Measurements from ENCODE around the gene HSD11B2.
"Not testable (repeated sequence)": the region's sequence is repeated elsewhere in the genome, so short reads cannot be mapped to it uniquely, and the experiment has no call there.

The HSD11B2 gene

DNA sequence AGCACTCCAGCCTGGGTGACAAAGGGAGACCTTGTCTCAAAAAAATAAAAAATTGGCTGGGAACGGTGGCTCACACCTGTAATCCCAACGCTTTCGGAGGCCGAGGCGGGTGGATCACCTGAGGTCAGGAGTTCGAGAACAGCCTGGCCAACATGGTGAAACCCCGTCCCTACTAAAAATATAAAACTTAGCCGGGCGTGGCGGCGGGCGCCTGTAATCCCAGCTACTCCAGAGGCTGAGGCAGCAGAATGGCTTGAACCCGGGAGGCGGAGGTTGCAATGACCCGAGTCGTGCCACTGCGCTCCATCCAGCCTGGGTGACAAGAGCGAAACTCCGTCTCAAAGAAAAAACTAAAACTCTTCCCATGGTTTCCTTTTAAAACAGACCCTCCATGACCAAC is 15.5 kb upstream of the HSD11B2 start:
- DNase-seq (ENCODE audit: low read depth): not testable (repeated sequence)

DNA sequence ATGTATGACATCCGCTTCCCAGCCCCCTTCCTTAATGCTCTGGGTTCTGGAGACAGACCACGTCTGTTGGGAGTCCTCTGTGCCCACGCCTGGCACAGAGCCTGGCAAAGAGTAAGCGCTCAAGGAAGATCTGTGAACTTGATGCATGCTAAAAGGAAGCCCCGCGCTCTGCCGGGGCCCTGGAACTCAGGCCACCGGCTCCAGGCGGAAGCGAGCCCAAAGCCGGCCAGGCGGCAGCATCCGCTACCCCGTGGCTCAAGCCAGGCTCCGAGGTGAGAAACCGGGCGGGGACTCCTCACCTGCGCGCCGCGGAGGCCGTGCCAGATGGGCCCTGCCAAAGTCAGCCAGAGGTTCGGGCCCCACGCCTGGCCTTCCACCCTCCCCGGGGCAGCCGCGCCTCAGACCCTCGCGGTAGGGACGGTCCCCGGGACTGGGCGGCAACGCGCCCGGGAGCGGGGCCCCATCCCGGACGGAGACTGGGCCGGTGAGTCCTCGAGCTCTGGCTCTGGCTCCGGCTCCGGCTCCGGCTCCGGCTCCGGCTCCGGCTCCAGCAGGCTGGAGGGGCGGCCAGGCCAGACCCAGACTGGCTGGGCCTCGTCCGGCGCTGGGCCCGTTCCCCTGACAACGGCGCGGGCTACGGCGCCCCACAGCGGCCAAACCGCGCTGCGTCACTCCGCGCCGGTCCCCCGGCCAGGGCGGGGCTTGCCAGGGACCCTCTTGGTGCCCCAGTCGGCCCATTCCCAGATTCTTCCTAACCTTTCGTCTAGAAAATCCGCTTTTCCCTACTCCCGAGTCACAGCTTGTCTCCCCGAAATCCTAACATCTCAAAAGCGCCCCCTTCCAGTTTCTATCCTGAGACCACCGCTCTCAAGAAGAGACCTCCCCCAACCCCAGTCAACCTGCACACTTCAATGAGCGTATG is 14.8 kb upstream of the HSD11B2 start, which contains the start of gene ZDHHC1:
Gene ZDHHC1 (minus strand): TSS at position 606 of the 922 bp plus-strand sequence. CDS start 8,702 bp downstream, outside the sequence.
- DNase-seq (ENCODE audit: low read depth): no peak

DNA sequence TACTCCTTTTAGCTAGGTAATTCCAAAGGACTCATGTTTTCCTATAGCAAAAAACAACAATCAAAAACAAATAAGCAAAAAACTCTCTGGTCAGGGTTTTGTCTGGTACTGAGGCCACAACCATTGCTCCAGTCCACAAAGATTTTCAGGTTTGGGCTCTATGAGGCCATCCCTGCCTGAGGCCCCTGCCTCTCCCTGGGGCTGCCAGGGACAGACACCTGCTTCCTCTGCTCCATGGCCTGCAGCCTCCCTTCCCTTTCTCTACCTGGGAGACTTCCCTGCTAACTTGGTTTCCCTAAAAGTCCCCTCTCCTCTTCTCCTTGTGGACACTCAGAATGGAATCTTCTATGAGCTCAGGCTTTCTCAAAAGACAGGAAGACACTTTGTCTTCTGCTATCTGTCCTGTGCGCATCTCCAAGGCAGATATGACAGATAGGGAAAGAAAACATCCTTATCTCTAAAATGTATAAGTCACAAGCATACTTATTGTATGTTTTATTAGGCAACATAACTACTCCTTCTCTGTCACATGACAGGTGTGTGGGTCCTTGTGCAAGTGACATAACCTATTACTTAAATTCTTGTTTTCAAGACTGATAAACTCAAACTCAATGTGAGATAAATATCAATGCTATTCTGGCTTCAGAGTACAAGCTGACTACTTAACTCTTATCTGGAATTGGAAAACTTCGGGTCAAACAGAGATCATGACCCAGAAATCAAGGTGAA is 13.4 kb upstream of the HSD11B2 start:
- DNase-seq (ENCODE audit: low read depth): no peak

DNA sequence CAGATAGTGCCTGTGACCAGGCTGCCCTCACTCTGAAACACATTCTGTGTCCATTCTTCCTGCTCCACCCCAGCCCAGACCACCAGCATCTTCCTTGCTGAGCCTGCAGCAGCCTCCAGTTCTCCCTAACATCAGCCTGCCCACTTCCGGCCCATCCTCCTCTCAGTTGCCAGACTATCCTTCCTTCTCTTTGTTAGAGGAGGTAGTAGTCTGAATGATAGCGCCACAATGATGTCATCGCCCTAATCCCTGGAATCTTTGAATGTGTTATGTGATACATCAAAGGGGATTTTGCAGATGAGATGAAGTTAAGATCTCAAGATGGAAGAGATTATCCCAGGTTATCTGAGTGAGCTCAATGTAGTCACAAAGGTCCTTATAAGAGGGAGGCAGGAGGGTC is 11.4 kb upstream of the HSD11B2 start:
- DNase-seq (ENCODE audit: low read depth): no peak

DNA sequence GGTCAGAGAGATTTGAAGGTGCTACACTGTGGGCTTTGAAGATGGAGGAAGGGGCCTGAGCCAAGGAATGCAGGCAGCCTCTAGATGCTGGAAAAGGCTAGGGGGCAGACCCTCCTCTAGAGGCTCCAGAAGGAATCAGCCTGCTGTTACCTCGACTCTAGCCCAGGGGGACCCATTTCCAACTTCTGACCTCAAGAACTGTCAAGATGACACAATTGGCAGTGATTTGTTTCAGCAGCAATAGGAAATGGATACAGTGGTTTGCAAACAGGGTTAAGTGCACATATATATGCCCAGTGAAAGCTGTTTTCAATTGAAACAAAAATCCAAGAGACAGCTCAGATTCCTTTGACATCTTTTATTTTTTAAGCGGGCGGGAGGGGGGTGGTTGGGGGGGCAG is 11.0 kb upstream of the HSD11B2 start:
- no peak for DNase-seq (ENCODE audit: low read depth)

DNA sequence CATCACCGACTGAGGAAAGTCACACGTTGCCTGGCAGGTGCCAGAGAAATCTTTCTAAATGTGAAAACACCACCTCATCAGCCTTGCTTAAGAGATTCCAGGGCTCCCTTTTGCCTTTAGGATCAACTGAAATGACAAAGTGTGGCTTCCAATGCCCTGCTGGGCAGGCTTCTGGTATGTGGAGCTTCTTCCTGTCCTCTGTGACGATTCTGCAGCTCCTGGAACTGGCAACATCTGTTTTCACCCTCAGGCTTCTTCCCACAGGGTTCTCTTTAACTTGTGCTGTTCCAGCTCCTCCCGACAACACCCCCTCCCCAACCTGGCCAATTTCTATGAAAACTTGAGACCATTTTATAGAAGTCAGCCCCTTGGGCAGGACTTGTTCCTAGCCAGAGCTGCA is 9.9 kb upstream of the HSD11B2 start:
- DNase-seq (ENCODE audit: low read depth): no peak

DNA sequence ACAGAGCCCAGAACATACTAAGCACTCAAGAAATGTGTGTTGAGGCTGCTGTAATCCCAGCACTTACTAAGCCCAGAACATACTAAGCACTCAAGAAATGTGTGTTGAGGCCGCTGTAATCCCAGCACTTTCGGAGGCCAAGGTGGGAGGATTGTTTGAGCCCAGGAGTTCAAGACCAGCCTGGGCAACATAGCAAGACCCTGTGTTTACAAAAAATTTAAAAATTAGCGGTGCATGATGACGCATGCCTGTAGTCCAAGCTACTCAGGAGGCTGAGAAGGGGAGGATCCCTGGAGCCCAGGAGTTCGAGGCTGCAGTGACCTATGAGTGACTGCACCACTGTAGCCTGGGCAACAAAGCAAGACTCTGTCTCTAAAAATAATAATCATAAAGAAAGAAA is 7.9 kb upstream of the HSD11B2 start:
- no peak for DNase-seq (ENCODE audit: low read depth)

DNA sequence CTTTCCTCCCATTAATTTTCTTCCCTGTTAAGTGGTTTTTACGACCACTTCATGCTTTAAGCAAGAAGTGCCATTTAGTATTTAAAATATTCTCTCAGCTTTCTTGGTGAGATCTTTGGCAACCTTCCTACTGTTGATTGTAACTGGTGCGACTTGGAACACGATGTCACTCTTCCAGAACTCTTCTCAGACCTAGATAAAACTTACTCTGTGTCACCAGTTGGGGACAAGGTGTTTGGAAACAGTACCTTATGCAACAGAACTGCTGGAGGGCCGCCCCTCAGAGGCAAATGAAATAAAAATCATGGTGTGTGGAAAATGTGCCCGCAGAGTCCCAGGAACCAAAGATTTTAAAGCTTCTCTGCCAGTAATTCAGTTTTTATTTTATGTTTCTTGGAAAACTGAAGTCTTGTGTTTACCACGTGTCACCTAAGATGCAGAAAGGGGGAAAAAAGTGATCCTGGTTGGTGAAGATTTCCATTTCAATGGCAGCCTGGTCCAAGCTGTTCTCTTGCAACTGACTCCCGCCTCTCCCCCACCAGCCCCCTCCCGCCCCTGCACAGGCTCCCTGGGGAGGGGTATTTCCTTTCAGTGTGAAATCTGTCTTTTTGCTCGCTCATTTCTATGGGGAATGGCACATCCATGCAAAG is 7.2 kb upstream of the HSD11B2 start:
- DNase-seq (ENCODE audit: low read depth): no peak

DNA sequence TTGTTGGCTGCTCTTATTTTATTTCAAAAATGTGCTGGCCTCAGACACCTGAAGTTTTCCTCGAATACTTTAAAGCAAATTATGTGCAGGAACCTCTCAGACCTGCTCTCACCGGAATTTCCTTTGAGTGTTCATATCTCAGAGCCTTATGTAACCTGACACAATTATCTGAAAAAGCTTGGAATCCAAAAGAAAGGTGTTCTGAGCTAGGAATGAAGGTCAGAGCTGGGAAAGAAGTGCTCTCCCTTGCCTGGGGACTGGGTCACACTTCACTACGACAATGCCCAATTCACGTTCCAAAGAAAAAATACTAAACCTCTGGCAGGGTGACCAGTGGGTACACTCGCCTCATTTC is 6.7 kb upstream of the HSD11B2 start:
- no peak for DNase-seq (ENCODE audit: low read depth)

DNA sequence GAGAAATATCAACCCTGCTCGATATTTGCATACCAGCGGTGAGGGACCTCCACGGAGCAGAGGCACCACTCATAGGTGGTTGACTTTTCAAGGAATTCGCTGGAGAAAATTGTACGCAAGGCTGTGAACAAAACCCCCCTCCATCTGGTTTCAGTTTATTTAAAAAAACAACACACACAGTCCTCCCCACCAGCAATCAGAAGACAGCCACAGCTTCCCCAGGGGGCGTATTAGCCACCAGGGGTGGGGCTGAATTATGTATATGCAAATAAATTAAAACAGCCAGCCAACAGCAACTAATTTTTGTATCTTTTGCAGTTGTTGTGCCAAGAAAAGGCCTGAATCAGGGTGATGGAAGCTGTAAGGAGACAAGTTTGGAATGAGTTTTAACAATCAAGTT is 5.9 kb upstream of the HSD11B2 start:
- no peak for DNase-seq (ENCODE audit: low read depth)

DNA sequence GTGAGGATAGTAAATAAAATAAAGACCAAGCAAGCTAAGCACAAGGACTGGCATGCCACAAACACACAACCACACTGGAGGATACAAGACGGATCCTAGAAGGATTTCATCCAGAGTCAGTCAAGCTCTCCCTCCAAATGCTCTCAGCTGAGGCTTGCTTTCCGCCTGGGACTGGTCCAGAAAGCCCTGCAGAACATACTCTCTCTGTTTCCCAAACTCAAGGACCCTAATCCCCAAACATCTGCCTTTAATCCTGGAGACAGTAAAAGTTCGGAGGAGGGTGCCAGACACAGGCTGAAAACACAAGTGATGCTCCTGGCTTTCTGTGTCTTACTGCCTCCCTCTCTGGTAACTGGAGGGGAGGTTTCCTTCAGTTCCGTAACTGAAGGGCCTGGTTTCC is 5.3 kb upstream of the HSD11B2 start:
- no peak for DNase-seq (ENCODE audit: low read depth)

DNA sequence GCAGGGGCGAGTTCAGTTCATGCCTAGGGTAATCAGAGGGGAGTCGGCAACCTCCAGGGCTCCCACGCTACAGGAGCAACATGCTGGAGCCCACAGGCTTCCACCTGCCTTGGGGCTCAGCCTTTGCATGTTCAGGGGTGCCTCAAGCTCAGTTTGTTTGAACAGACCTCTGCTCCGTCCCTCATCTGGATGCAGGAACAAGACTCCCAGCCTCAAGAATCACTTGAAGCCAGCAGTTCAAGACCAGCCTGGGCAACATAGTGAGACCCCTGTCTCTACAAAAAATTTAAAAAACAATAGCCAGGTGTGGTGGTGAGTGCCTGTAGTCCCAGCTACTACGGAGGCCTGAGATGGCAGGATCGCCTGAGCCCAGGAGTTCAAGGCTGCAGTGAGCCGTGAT is 4.9 kb upstream of the HSD11B2 start:
- DNase-seq (ENCODE audit: low read depth): no peak

DNA sequence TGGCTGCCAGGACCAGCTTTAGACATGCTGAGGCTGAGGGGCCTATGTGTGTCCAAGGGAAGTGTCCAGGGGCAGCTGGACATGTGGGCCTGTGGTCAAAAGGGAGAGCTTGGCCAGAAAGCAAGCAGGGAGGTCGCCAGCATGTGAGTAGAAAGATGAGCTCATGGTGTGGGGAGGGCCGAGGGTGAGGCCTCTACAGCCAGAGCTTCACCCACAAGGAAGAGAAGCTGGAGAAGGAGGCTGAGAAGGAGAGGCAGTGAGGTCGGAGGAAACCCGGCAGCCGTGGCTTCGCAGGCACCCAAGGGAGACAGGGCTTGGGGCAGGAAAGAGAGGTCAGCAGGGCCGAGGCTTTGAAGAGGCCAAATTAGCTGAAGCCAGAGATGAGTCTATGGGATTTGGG is 4.0 kb upstream of the HSD11B2 start:
- no peak for DNase-seq (ENCODE audit: low read depth)

DNA sequence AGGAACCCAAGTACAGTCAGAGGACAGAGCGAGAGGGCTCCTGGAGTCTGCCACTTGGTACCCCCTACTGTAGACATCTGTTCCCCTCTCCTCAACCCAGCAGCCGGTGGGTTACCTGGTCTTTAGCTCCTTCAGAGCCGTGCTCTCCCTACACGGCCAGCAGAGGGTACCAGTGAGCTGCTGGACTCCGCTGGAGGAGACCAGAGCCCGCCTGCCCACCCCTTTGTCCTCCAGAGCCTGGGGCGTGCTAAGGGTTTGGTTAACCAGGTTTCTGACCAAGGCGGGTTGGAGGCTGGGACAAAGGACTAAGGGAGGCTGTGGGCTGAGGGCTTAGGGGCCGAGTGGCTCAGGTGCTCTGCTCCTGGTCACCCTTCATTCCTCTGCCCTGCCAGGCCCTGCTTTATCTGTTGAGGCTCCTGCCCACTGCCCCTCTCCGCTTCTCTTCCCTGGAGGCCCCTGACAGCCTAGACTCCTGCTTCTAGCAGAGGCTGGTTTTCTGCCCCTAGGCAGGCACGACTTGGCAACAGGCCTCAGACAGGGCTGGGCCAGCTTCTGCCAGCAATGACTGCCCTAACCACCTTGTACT is 2.7 kb upstream of the HSD11B2 start:
- DNase-seq (ENCODE audit: low read depth): no peak

DNA sequence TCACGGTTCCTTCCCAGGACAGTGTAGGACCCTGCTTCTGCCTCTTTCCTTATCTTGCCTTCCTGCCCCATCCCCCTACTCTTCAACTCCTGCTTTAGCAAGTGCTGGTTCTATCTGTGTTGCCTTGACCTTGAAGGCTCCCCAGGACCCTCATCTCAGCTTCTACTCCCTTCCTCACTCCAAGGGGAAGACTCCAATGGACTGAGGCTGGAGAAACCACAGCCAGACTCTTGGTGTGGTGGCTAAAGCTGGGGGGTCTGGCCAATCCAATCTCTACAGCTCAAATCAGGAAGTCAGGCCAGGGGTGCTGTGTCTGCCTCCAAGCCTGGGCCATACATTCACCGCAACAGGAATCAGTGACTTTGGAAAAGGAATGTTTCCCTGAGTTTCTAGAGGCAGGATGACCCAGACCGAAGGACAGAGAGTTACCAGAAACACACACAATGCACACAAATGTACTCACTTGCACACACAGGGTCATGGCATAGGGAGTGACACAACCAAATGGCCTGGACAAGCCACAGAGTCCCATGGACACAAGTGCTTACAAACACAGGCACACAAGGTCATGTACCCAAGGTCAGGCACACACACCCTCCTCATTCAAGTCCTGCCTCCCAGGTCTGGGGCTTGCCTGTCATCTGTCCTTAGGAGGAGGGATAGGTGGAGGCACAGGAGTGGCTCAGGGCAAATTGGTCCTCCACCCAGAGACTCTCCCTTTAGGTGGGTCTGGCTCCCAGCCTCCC is 1.7 kb upstream of the HSD11B2 start:
- no peak for DNase-seq (ENCODE audit: low read depth)

DNA sequence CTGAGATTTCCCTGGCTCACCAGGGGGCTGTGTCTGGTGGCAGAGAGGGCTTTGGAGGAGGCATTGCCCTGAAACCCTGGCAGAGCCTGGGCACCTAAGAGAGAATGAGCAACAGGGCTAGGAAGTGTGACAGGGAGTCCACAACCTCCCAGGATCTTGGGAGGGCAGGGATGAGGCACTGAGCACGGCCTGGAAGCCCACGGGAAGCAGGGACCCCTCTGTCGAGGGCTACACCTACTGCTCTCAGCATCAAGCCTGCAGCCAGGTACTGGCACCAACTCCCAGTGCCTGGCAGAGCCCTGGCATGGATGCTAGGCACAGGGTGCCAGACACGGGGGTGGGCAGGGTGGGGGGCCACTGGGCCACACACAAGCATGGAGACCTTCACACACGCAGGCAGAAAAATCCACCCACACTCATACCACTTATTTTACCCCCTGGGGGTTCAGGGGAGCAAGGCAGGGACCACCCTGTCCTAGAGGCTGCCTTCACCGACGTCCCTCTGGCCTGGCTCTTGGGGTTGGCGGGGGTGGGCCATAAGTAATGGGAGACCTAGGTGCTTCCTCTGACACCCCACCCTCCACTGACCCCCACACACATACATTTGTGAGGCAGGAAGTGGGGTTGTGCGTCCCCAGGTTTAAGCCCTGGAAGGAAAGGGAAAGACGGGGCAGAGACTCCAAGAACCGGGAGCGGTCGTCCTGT is 970 bp upstream of the HSD11B2 start:
- DNase-seq (ENCODE audit: low read depth): no peak

DNA sequence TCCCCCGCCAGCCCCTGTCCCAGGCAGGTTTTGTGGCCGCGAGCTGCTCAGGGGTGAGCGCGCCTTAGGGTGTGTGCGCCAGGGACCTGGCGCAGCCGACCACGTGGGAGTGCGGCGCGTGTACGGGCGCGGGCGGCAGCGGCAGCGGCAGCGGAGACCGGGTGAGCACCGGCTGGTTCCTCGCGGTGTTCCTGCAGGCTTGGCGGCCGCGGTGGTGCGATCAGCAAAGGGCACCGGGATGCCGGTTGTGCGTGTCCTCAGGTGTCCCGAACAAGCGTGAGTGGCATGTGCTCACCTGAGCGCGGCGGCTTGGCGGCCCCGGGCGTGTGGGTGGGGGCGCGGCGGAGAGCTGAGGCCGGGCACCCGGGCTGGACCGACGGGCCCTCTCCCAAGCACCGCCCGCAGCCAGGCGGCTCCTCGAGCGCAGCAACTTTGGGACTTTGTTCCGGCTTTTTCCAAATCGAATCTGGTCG is 381 bp upstream of the HSD11B2 start:
- no peak for DNase-seq (ENCODE audit: low read depth)

DNA sequence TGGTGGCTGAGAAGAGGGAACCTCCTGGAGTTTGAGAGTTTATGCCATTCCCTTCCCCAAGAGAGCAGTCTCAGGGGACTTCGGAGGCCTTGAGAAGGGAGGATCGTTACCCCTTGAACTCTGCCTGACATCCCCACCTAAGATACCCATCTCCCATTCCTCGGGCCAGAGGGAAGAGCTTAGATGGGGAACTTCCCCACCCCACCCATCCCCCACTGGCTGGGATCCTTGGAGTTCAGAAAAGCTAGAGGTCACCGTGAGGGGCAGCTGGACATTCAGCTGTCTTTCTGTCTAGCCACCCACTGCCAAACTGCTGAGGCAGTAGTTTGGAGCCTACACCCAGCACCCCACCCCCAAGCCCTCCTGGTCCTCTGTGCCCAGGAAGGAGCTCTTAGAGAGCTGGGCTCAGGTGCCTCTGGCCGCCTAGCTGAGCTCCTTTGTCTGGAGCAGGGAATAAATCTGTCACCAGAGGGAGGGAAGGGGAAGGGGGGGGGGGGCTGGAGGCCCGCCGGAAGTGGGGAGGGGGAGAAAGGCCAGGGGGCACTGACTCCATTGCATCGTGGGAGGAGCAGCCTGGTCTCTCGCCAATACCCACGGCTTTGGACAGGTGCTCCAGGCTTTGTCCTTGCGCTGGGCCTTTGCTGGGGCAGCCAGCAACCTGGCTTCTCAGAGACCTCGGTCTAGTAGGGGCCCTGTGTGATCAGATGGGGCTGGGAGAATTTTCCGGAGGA is 1.0 kb downstream of the HSD11B2 start:
- no peak for DNase-seq (ENCODE audit: low read depth)

DNA sequence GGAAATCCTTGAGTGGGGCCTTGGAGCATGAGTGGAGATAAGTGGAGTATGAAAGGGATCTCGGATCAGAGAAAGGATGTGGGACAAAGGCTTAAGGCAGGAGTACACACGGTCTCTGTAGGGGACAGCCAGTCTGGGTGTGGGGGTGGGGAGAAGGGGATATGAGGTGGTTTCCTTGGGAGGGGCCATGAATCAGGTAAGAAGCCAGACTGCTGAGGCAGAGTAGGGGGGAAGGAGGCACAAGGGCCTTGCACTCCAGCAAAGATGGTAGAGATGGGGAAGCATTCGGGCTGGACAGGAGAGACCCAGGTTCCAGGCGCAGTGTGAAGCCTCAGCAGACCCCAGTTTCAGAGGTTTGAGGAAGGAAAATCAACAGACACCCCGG is 1.6 kb downstream of the HSD11B2 start:
- DNase-seq (ENCODE audit: low read depth): no peak

DNA sequence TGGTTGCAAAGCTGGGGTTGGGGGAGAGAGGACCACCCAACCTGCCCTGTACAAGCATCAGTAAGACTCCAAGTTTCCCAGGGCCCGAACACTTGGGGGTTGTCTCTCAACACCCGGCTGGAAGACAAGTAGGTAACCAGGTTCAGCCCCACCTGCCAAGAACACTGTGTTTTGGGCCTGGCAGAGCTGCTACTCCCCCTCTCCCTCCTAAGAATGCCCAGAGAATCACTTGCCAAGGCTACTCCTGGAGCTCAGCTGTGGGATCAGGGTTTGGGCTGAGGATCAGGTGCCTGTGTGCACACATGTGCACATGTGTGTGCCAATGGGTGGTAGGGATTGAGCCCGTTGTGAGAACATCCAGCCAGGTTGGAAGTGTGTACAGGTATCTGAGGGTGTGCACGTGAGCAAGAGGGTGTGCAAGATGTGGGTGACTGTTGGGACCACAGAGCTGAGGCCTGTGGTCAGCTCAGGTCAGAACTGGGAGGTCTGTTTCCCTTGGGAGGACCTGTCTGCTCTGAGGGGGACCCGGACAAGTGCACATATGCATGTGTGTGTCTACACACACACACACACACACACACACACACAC is 2.3 kb downstream of the HSD11B2 start:
- DNase-seq (ENCODE audit: low read depth): no peak
